Breast epithelium (tissue), 4 donors: Measurements from ENCODE around the gene AGTPBP1. TPM values are rescaled to one million over a fixed set of nuclear protein-coding genes. Genes with fewer than 3 reads are reported as not detected.

ENCODE experiments used
- DNase-seq, 2 donors: peaks; one replicate each; pipeline ENCODE4 v3.0.0-alpha.2; 2019; ENCODE audit warnings: low spot score in 2 of 2
- H3K27ac ChIP-seq, 2 donors: fragments of 200-600 bp; sonication (generic) in 1 of 2; one replicate each; pipeline ENCODE4 v1.5.1; 2016 to 2019; ENCODE audit warnings: mild to moderate bottlenecking in 1 of 2
- H3K27me3 ChIP-seq, 2 donors: fragments of 200-600 bp; sonication (generic) in 1 of 2; one replicate each; pipeline versions ENCODE4 v1.5.1 to v1.6.0; 2017 to 2019; ENCODE audit warnings: control low read depth in 1 of 2, mild to moderate bottlenecking in 1 of 2
- H3K36me3 ChIP-seq: fragments of 200-600 bp; one replicate; pipeline ENCODE4 v1.5.1; 2019
- H3K4me1 ChIP-seq, 2 donors: fragments of 200-600 bp; sonication (generic); one replicate each; pipeline ENCODE4 v1.5.1; 2016 to 2019; ENCODE audit warnings: control low read depth in 1 of 2
- H3K4me3 ChIP-seq, 3 donors: fragments of 200-600 bp; sonication (generic); 1 replicate in 2 of 3; 2 replicates in 1 of 3; pipeline ENCODE4 v1.5.1; 2016 to 2019; ENCODE audit warnings: mild to moderate bottlenecking in 3 of 3, moderate library complexity in 2 of 3
- H3K9me3 ChIP-seq, 2 donors: fragments of 200-600 bp; sonication (generic) in 1 of 2; one replicate each; pipeline ENCODE4 v1.5.1; 2016 to 2019; ENCODE audit warnings: control low read depth in 1 of 2
- POLR2A ChIP-seq: fragments of 450-650 bp; IDR thresholded peaks from one replicate; pipeline ENCODE4 v1.6.1; 2016; ENCODE audit warnings: antibody characterized with exemption, mild to moderate bottlenecking, moderate library complexity
- POLR2AphosphoS5 ChIP-seq, 3 donors: sonication (generic); formaldehyde crosslinking; IDR thresholded peaks; one replicate each; pipeline ENCODE4 v1.6.1; 2017; ENCODE audit warnings: antibody characterized with exemption in 3 of 3
- intact Hi-C: fragments of 100-400 bp; cut with DNase I; formaldehyde crosslinking; loops from one replicate; pipeline ENCODE4 v1.15.1; 2023; ENCODE audit warnings: low total_unique reads
- total RNA-seq, 3 donors: library from RNA; depleted of rRNA; stranded (reverse); fragments of >200 nt; gene quantifications; one replicate each; pipeline ENCODE4 v1.1.0, GENCODE V29; 2016
- TF ChIP-seq, protein P1 (sequence below), 3 donors: fragments of 450-650 bp; IDR thresholded peaks; one replicate each; pipeline ENCODE4 v1.5.1; 2016 to 2017; ENCODE audit warnings: antibody characterized with exemption in 3 of 3, mild to moderate bottlenecking in 3 of 3, moderate library complexity in 3 of 3

The AGTPBP1 gene
- total RNA-seq, 3 donors from 2014 or later: 20.0 to 25.0 (median 21.8) TPM

DNA sequence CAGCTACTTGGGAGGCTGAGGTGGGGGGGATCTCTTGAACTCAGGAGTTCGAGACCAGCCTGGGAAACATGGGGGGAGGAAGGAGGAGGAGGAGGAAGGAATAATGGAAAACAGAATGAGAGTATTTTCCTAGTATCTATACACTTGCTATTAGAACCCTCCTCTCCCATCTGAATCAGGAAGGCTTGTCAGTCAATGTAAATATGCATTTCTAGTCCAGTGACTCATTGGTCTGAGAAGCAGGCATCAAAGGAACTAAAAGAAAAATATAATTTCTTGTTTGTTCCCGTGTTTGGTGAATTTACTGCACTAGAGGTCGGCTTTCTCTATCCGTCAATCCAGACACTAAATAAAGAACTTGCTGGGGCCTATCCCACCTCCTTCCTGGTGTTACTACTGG is 88.6 kb downstream of the AGTPBP1 start:
- no peak overlapping the region for H3K4me3 ChIP-seq
- TF ChIP-seq POLR2A: no peak
- TF ChIP-seq POLR2AphosphoS5 (IDR thresholded peaks at IDR 0.05): no peak
- TF ChIP-seq, protein P1, sequence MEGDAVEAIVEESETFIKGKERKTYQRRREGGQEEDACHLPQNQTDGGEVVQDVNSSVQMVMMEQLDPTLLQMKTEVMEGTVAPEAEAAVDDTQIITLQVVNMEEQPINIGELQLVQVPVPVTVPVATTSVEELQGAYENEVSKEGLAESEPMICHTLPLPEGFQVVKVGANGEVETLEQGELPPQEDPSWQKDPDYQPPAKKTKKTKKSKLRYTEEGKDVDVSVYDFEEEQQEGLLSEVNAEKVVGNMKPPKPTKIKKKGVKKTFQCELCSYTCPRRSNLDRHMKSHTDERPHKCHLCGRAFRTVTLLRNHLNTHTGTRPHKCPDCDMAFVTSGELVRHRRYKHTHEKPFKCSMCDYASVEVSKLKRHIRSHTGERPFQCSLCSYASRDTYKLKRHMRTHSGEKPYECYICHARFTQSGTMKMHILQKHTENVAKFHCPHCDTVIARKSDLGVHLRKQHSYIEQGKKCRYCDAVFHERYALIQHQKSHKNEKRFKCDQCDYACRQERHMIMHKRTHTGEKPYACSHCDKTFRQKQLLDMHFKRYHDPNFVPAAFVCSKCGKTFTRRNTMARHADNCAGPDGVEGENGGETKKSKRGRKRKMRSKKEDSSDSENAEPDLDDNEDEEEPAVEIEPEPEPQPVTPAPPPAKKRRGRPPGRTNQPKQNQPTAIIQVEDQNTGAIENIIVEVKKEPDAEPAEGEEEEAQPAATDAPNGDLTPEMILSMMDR (IDR thresholded peaks at IDR 0.05): no peak
- no peaks in the 10 kb centered on the region for H3K9me3 ChIP-seq
- H3K4me1 ChIP-seq: no peaks in the 10 kb centered on the region
- H3K27ac ChIP-seq: no peak overlapping the region
- no peaks in the 10 kb centered on the region for H3K36me3 ChIP-seq
- H3K27me3 ChIP-seq: no peaks in the 10 kb centered on the region
- no peak for DNase-seq
- intact Hi-C loops: no loop called here

DNA sequence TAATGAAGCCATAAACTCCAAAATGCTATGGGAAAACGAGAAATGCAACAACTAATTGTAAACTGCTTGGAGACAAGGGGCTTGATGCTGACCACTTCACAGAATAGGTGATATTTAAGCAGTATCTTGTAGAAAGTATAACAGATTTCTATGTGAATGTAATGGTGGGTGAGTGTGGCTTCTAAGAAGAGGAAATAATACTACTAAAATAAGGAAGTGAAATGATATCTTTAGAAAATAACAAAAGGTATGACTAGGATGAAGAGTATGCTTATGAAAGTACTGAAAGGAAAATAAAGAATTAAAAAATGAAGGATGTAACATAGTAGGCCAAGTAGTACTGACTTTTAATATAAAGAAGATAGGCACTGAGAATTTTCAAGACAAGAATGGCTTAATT is 94.2 kb downstream of the AGTPBP1 start:
- Histone ChIP-seq H3K27ac (no peak overlapping the region), H3K4me3 (no peak overlapping the region), H3K27me3 (no peaks in the 10 kb centered on the region), H3K9me3 (no peaks in the 10 kb centered on the region), H3K4me1 (no peaks in the 10 kb centered on the region), H3K36me3 (no peaks in the 10 kb centered on the region)
- intact Hi-C loops: no loop called here
- TF ChIP-seq POLR2AphosphoS5 (IDR thresholded peaks at IDR 0.05): no peak
- TF ChIP-seq, protein P1 (IDR thresholded peaks at IDR 0.05): no peak
- TF ChIP-seq POLR2A: no peak
- DNase-seq: no peak

DNA sequence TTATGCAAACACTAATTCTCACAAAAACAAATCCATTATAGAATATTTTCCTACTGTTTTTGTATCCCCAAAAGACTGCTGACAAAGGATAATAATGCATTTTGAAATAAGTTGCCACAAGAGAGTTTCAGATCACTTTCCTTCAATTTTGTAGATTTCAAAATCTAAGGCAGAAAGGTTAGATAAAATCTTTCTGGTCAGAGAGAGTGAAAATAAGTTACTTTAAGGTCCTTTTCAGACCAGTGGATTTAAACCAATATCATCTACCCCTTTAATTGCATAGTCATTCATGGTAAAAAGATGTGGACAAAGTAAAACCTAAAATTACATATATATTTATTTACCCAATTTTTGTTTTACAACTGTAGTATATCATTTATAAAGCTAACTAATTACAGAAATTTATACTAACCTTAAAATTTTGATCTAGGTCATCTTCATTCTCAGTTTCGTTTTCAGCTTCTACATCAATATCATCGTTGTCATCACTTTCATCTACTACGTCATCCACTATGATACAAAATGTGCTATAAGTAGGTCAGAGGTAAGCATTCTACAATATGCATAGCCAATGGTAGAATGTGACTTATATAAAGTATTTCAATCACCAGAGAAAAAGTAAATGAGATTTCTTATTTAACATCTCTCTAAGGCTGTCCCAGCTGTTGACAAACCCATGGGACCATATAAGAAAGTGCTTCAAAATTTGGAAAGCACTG is 95.7 kb downstream of the AGTPBP1 start:
- no peaks in the 10 kb centered on the region for H3K27me3 ChIP-seq
- no peaks in the 10 kb centered on the region for H3K4me1 ChIP-seq
- TF ChIP-seq POLR2AphosphoS5 (IDR thresholded peaks at IDR 0.05): no peak
- TF ChIP-seq POLR2A: no peak
- TF ChIP-seq, protein P1 (IDR thresholded peaks at IDR 0.05): no peak
- no peak overlapping the region for H3K27ac ChIP-seq
- no peaks in the 10 kb centered on the region for H3K9me3 ChIP-seq
- no peak overlapping the region for H3K4me3 ChIP-seq
- DNase-seq: no peak
- H3K36me3 ChIP-seq: no peaks in the 10 kb centered on the region
- intact Hi-C loops: no loop called here

DNA sequence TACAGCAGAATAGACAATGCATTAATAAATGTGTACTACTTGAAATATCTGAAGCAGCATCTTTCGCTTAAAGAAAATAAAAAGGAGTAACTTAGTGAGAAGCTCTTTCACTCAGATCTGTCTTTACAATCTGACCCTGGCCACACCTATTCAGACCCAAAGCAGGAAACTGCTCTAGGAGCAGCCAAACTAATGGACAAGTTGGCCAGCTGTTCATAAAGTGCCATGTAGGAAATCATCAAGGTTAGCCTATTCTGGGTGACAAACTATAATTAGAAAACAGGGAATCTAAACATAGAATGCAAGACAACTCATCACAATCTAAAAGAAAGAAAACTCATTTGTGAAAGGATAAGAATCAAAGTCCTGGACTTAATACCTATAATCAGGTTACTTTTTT is 101.3 kb downstream of the AGTPBP1 start:
- H3K36me3 ChIP-seq: no peaks in the 10 kb centered on the region
- DNase-seq: no peak
- intact Hi-C loops: no loop called here
- no peak overlapping the region for H3K27ac ChIP-seq
- no peak overlapping the region for H3K4me3 ChIP-seq
- no peaks in the 10 kb centered on the region for H3K27me3 ChIP-seq
- no peak for TF ChIP-seq POLR2A
- TF ChIP-seq, protein P1 (IDR thresholded peaks at IDR 0.05): no peak
- TF ChIP-seq POLR2AphosphoS5 (IDR thresholded peaks at IDR 0.05): no peak
- no peaks in the 10 kb centered on the region for H3K9me3 ChIP-seq
- H3K4me1 ChIP-seq: no peaks in the 10 kb centered on the region

DNA sequence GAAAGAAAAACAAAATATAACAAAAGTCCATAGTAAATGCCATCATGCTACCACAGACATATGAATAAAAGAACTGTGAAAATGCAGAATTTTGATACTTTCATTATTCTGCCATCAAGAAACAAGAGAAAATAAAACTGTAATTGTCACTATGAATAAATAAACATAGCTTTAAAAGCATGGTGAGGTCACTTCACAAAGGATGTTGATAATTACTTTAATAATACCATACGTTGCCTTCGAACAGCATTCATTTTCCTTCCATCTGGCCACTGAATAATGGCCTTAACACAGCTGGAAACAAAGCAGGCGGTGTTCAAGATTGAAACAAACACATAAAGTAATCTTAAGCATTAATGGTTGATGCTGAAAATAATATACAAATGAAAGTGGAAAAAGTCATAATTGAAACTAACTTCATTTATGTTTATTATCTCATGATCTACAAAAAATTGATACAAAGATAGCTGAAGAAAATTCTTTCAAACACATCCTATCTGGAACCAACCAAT is 102.0 kb downstream of the AGTPBP1 start:
- H3K4me1 ChIP-seq: no peaks in the 10 kb centered on the region
- no peak for DNase-seq
- H3K27me3 ChIP-seq: no peaks in the 10 kb centered on the region
- H3K27ac ChIP-seq: no peak overlapping the region
- H3K4me3 ChIP-seq: no peak overlapping the region
- intact Hi-C loops: no loop called here
- no peaks in the 10 kb centered on the region for H3K9me3 ChIP-seq
- H3K36me3 ChIP-seq: no peaks in the 10 kb centered on the region
- TF ChIP-seq, protein P1 (IDR thresholded peaks at IDR 0.05): no peak
- TF ChIP-seq POLR2AphosphoS5 (IDR thresholded peaks at IDR 0.05): no peak
- no peak for TF ChIP-seq POLR2A
